ENCODE measurements around the gene CHKB.

DNA sequence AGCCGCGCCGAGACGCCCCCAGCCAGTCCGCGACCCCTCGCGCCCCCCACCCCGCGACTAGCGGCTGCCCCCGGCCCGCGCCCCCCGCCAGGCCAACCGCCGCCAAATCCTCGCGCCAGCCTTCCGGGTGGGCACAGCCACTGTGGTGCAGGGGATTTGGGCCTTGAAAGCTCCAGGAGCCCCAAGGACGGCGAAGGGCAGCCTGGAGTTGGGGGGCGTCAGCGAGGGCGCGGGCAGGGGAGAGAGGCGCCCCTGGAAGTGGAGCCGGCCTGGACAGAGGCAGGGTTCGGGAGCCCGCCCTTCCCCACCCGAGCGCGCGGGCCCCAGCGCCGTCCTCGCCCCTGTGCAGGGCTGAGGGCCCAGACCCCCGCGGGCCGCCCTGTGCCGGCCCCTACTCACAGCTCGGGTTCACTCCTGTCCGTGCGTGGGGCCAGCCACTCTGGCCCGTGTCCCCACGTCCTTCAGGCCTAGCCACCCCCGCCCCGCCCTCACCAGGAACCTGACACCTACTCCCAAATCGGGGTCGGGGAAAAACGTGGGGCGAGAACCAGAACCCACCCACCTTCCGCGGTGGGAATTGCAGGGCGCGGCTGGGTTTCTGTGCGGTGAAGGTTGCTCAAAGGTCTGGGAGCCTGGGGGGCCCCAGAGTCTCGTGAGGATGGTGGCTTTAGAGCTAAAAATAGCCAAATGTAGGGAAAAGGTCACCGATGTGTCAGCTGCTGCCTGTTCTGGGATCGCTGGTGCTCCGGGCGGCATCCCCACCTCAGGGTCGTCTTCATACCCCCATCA, 4.5 kb downstream of the CHKB start, which contains the start of gene CPT1B:
- no peak for TF ChIP-seq CTCF (IDR thresholded peaks at IDR 0.05; ENCODE audit: insufficient read depth, low read depth, low read length)
- peak; percentile 62 for TF ChIP-seq EZH2 (IDR thresholded peaks at IDR 0.05; ENCODE audit: insufficient read depth, low read length)
